GM23338 (cell line): ENCODE measurements around the gene PTP4A1. TPM values are rescaled to one million over a fixed set of nuclear protein-coding genes. Genes with fewer than 3 reads are reported as not detected.

ENCODE experiments used
- ATAC-seq: fragments of 200-7000 bp; cut with Tn5 transposase; 3 replicates; pipeline ENCODE4 v1.9.1; 2020
- DNase-seq: peaks from one replicate; pipeline ENCODE4 v3.0.0-alpha.2; 2015; ENCODE audit warnings: low spot score
- H2AFZ ChIP-seq: fragments of 200-600 bp; sonication (generic); 2 replicates; pipeline ENCODE4 v1.8.0; 2016; ENCODE audit warnings: antibody characterized with exemption, mild to moderate bottlenecking, moderate library complexity
- H3F3A ChIP-seq: fragments of 200-600 bp; sonication (generic); replicated peaks from 2 replicates; pipeline ENCODE4 v1.8.0; 2017; ENCODE audit warnings: antibody characterized with exemption, mixed run types, low read depth
- H3K27ac ChIP-seq: fragments of 200-600 bp; sonication (generic); 2 replicates; pipeline ENCODE4 v1.6.1; 2016; ENCODE audit warnings: low read depth
- H3K27me3 ChIP-seq: fragments of 200-600 bp; sonication (generic); 2 replicates; pipeline ENCODE4 v1.8.0; 2016; ENCODE audit warnings: mild to moderate bottlenecking, mixed run types, moderate library complexity; ENCODE audit not compliant: insufficient read depth
- H3K36me3 ChIP-seq: fragments of 200-600 bp; sonication (generic); 2 replicates; pipeline ENCODE4 v1.8.0; 2016; ENCODE audit warnings: mild to moderate bottlenecking; ENCODE audit not compliant: insufficient read depth
- H3K4me1 ChIP-seq: fragments of 200-600 bp; sonication (generic); 2 replicates; pipeline ENCODE4 v1.8.0; 2016; ENCODE audit warnings: mild to moderate bottlenecking, moderate library complexity; ENCODE audit not compliant: insufficient read depth
- H3K4me2 ChIP-seq: fragments of 200-600 bp; sonication (generic); 2 replicates; pipeline ENCODE4 v1.7.1; 2017; ENCODE audit warnings: mixed run types
- H3K4me3 ChIP-seq: fragments of 200-600 bp; sonication (generic); 2 replicates; pipeline ENCODE4 v1.6.1; 2016; ENCODE audit warnings: mixed run types
- H3K79me2 ChIP-seq: fragments of 200-600 bp; sonication (generic); replicated peaks from 2 replicates; pipeline ENCODE4 v1.8.0; 2017; ENCODE audit warnings: mild to moderate bottlenecking; ENCODE audit not compliant: insufficient read depth
- H3K9me2 ChIP-seq: fragments of 200-600 bp; sonication (generic); 2 replicates; pipeline ENCODE4 v1.8.0; 2017; ENCODE audit not compliant: insufficient read depth
- H4K20me1 ChIP-seq: fragments of 200-600 bp; sonication (generic); replicated peaks from 2 replicates; pipeline ENCODE4 v1.8.0; 2017; ENCODE audit warnings: mild to moderate bottlenecking; ENCODE audit not compliant: insufficient read depth
- H3K27ac Mint-ChIP-seq: 2 replicates; pipeline ENCODE4 v1.8.0; 2020; ENCODE audit warnings: inconsistent platforms, mild to moderate bottlenecking, moderate library complexity, mixed read lengths
- H3K27me3 Mint-ChIP-seq: 3 replicates; pipeline ENCODE4 v1.8.0; 2022; ENCODE audit warnings: low read depth, mild to moderate bottlenecking, moderate library complexity, mixed read lengths, inconsistent platforms; ENCODE audit not compliant: insufficient read depth, poor library complexity
- H3K36me3 Mint-ChIP-seq: 3 replicates; pipeline ENCODE4 v1.8.0; 2021; ENCODE audit warnings: low read depth, mild to moderate bottlenecking, inconsistent platforms, moderate library complexity, mixed read lengths
- H3K4me1 Mint-ChIP-seq: 3 replicates; pipeline ENCODE4 v1.8.0; 2020; ENCODE audit warnings: mild to moderate bottlenecking, inconsistent platforms, mixed read lengths
- H3K4me3 Mint-ChIP-seq: 3 replicates; pipeline ENCODE4 v1.8.0; 2021; ENCODE audit warnings: moderate library complexity, mild to moderate bottlenecking, inconsistent platforms, mixed read lengths
- H3K9me3 Mint-ChIP-seq: 3 replicates; pipeline ENCODE4 v1.8.0; 2020; ENCODE audit warnings: moderate library complexity, mild to moderate bottlenecking, inconsistent platforms, mixed read lengths
- JUNB ChIP-seq: IDR thresholded peaks from one replicate; pipeline ENCODE4 v1.6.1; 2016; ENCODE audit warnings: antibody characterized with exemption; ENCODE audit not compliant: unreplicated experiment
- NANOG ChIP-seq: IDR thresholded peaks from 2 replicates; pipeline ENCODE4 v1.6.1; 2016; ENCODE audit warnings: antibody characterized with exemption, borderline replicate concordance
- POLR2AphosphoS5 ChIP-seq: IDR thresholded peaks from 2 replicates; pipeline ENCODE4 v1.6.1; 2016; ENCODE audit warnings: antibody characterized with exemption, low read depth
- STAT1 ChIP-seq: IDR thresholded peaks from one replicate; pipeline ENCODE4 v1.6.1; 2016; ENCODE audit warnings: antibody characterized with exemption; ENCODE audit not compliant: unreplicated experiment
- ZNF114 ChIP-seq: fragments of 250-450 bp; sonication (Bioruptor Pico); IDR thresholded peaks from 2 replicates; pipeline ENCODE4 v1.5.0; 2020; ENCODE audit warnings: mild to moderate bottlenecking, moderate library complexity
- ZNF331 ChIP-seq: fragments of 250-450 bp; sonication (Bioruptor Pico); IDR thresholded peaks from 2 replicates; pipeline ENCODE4 v1.5.0; 2020; ENCODE audit warnings: low read depth, mild to moderate bottlenecking, moderate library complexity
- polyA plus RNA-seq: library from polyadenylated mRNA; unstranded; fragments of >200 nt; fragmentation: Nextera tagmentation; extraction: Ambion mirVana; gene quantifications from 2 replicates; pipeline ENCODE4 v1.2.1, GENCODE V29; 2016
- total RNA-seq: library from RNA; depleted of rRNA; stranded (reverse); fragments of >200 nt; shearing (Covaris generic); gene quantifications from 2 replicates; pipeline ENCODE4 v1.2.3, GENCODE V29; 2014
- TF ChIP-seq, protein P1 (sequence below): IDR thresholded peaks from one replicate; pipeline ENCODE4 v1.6.1; 2018; ENCODE audit warnings: antibody characterized with exemption; ENCODE audit not compliant: unreplicated experiment
- TF ChIP-seq, protein P2 (sequence below): IDR thresholded peaks from 2 replicates; pipeline ENCODE4 v1.6.1; 2016; ENCODE audit warnings: antibody characterized with exemption
- TF ChIP-seq, protein P3 (sequence below), 2 experiments: fragments of 200-600 bp in 1 of 2; sonication (generic) in 1 of 2; conservative IDR thresholded peaks; 2 replicates each; pipeline versions ENCODE4 v1.5.1 to v1.6.1; 2016 to 2017; ENCODE audit warnings: antibody characterized with exemption in 2 of 2, low read depth in 2 of 2, mild to moderate bottlenecking in 2 of 2, moderate library complexity in 1 of 2

Gene PTP4A1
- total and polyA plus RNA-seq, 2 experiments from 2014 or later: 99.0 to 102 TPM

GRCh38 chr6:63537201-63537958, 34.9 kb upstream of the PTP4A1 start:
- no peaks in the 10 kb centered on the region for H3K9me2 ChIP-seq
- H3K79me2 ChIP-seq: no peaks in the 10 kb centered on the region
- H3K4me2 ChIP-seq: no peak overlapping the region
- no peaks in the 10 kb centered on the region for H3K4me1 ChIP-seq
- no peaks in the 10 kb centered on the region for H3F3A ChIP-seq
- TF ChIP-seq, protein P1, sequence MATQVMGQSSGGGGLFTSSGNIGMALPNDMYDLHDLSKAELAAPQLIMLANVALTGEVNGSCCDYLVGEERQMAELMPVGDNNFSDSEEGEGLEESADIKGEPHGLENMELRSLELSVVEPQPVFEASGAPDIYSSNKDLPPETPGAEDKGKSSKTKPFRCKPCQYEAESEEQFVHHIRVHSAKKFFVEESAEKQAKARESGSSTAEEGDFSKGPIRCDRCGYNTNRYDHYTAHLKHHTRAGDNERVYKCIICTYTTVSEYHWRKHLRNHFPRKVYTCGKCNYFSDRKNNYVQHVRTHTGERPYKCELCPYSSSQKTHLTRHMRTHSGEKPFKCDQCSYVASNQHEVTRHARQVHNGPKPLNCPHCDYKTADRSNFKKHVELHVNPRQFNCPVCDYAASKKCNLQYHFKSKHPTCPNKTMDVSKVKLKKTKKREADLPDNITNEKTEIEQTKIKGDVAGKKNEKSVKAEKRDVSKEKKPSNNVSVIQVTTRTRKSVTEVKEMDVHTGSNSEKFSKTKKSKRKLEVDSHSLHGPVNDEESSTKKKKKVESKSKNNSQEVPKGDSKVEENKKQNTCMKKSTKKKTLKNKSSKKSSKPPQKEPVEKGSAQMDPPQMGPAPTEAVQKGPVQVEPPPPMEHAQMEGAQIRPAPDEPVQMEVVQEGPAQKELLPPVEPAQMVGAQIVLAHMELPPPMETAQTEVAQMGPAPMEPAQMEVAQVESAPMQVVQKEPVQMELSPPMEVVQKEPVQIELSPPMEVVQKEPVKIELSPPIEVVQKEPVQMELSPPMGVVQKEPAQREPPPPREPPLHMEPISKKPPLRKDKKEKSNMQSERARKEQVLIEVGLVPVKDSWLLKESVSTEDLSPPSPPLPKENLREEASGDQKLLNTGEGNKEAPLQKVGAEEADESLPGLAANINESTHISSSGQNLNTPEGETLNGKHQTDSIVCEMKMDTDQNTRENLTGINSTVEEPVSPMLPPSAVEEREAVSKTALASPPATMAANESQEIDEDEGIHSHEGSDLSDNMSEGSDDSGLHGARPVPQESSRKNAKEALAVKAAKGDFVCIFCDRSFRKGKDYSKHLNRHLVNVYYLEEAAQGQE: no peak
- TF ChIP-seq ZNF114 (CRISPR knock-in tag): no peak
- H3K4me3 ChIP-seq: no peak overlapping the region
- H3K27me3 ChIP-seq: no peaks in the 10 kb centered on the region
- ATAC-seq (no peak; the same call in 2 of the 3 replicates), DNase-seq (no peak)
- no peak overlapping the region for H2AFZ ChIP-seq
- Mint-ChIP-seq H3K4me1 (no peaks in the 10 kb centered on the region), H3K36me3 (no peaks in the 10 kb centered on the region), H3K27me3 (peaks cover 2% of the 10 kb centered on the region), H3K9me3 (peaks cover 5% of the 10 kb centered on the region; the same call in 1 of the 3 replicates), H3K27ac (no peak overlapping the region), H3K4me3 (no peak overlapping the region)
- no peak overlapping the region for H3K27ac ChIP-seq
- no peaks in the 10 kb centered on the region for H4K20me1 ChIP-seq
- no peaks in the 10 kb centered on the region for H3K36me3 ChIP-seq

DNA sequence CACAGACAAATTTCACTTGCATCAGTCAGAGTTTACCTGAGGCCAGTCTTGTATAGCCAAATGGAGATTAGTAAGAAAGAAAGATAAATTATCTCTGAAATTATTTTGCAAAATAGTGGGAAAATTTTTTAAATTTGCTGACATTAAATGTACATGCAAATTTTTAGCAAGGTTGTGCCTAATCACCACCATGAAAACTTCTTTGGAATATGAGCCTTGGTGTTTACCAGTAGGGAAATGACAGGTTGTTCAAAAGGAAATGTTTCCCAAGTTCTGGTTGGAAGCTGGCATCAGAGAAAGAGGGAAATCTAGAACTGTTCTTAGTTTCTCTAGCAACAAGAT, 34.4 kb upstream of the PTP4A1 start:
- no peak overlapping the region for H3K27ac Mint-ChIP-seq
- DNase-seq: no peak
- H3K9me2 ChIP-seq: no peaks in the 10 kb centered on the region
- peaks cover 2% of the 10 kb centered on the region for H3K27me3 Mint-ChIP-seq
- H3K4me1 Mint-ChIP-seq: no peaks in the 10 kb centered on the region
- no peaks in the 10 kb centered on the region for H3K79me2 ChIP-seq
- no peak overlapping the region for H3K4me2 ChIP-seq
- H3K9me3 Mint-ChIP-seq: peaks cover 8% of the 10 kb centered on the region; the same call in 1 of the 3 replicates
- no peak overlapping the region for H3K27ac ChIP-seq
- ATAC-seq: no peak
- no peak overlapping the region for H2AFZ ChIP-seq
- no peaks in the 10 kb centered on the region for H3K27me3 ChIP-seq
- H3K4me1 ChIP-seq: no peaks in the 10 kb centered on the region
- H4K20me1 ChIP-seq: no peaks in the 10 kb centered on the region
- no peaks in the 10 kb centered on the region for H3F3A ChIP-seq
- H3K36me3 Mint-ChIP-seq: no peaks in the 10 kb centered on the region
- no peak overlapping the region for H3K4me3 Mint-ChIP-seq
- no peak overlapping the region for H3K4me3 ChIP-seq
- H3K36me3 ChIP-seq: no peaks in the 10 kb centered on the region
- TF ChIP-seq, protein P2, sequence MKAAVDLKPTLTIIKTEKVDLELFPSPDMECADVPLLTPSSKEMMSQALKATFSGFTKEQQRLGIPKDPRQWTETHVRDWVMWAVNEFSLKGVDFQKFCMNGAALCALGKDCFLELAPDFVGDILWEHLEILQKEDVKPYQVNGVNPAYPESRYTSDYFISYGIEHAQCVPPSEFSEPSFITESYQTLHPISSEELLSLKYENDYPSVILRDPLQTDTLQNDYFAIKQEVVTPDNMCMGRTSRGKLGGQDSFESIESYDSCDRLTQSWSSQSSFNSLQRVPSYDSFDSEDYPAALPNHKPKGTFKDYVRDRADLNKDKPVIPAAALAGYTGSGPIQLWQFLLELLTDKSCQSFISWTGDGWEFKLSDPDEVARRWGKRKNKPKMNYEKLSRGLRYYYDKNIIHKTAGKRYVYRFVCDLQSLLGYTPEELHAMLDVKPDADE: no peak
- TF ChIP-seq, protein P3, sequence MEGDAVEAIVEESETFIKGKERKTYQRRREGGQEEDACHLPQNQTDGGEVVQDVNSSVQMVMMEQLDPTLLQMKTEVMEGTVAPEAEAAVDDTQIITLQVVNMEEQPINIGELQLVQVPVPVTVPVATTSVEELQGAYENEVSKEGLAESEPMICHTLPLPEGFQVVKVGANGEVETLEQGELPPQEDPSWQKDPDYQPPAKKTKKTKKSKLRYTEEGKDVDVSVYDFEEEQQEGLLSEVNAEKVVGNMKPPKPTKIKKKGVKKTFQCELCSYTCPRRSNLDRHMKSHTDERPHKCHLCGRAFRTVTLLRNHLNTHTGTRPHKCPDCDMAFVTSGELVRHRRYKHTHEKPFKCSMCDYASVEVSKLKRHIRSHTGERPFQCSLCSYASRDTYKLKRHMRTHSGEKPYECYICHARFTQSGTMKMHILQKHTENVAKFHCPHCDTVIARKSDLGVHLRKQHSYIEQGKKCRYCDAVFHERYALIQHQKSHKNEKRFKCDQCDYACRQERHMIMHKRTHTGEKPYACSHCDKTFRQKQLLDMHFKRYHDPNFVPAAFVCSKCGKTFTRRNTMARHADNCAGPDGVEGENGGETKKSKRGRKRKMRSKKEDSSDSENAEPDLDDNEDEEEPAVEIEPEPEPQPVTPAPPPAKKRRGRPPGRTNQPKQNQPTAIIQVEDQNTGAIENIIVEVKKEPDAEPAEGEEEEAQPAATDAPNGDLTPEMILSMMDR (conservative IDR thresholded peaks at IDR 0.05; ENCODE audit: low read depth in 2 of 2): no peak
- TF ChIP-seq JUNB (no peak), POLR2AphosphoS5 (no peak), STAT1 (no peak), NANOG (no peak), ZNF331 (CRISPR knock-in tag) (no peak)
